ENCODE data around the gene AK5. TPM values are rescaled to one million over a fixed set of nuclear protein-coding genes. Genes with fewer than 3 reads are reported as not detected.

The AK5 gene
- total and polyA plus RNA-seq, 2 donors (not counting 1 experiment from before 2014, with no cell fraction given), result 0.18 TPM; not detected in 1

- Histone ChIP-seq H3K4me1 (ENCODE audit: control insufficient read depth in 2 of 2, insufficient read depth in 2 of 2, low read length in 2 of 2) (no peaks in the 10 kb centered on the region), H3K27ac (ENCODE audit: low read length in 2 of 2) (no peak overlapping the region), H3K9ac (ENCODE audit: low read length) (no peak overlapping the region), H3K79me2 (ENCODE audit: control insufficient read depth, insufficient read depth, low read length) (no peaks in the 10 kb centered on the region), H3K4me3 (ENCODE audit: control extremely low read depth in 1 of 5, extremely low read depth in 1 of 5, insufficient read depth in 1 of 5, low read depth in 2 of 5, low read length in 4 of 5) (no peak overlapping the region), H3K9me3 (ENCODE audit: control extremely low read depth in 1 of 3, control insufficient read depth in 2 of 3, insufficient read depth in 1 of 3, low read length in 2 of 3) (no peaks in the 10 kb centered on the region), H4K20me1 (ENCODE audit: control insufficient read depth, insufficient read depth, low read length, poor library complexity, severe bottlenecking) (no peaks in the 10 kb centered on the region), H3K4me2 (replicated peaks; ENCODE audit: low read depth, low read length, poor library complexity, severe bottlenecking) (no peak overlapping the region), H3K27me3 (replicated peaks in 1 of 4; ENCODE audit: control extremely low read depth in 1 of 4, control insufficient read depth in 3 of 4, insufficient read depth in 4 of 4, low read length in 3 of 4) (no peaks in the 10 kb centered on the region), H3K36me3 (replicated peaks in 1 of 2; ENCODE audit: control extremely low read depth in 1 of 2, control insufficient read depth in 1 of 2, extremely low read depth in 1 of 2, insufficient read depth in 2 of 2, low read length in 1 of 2) (peaks cover 9 to 54% of the 10 kb centered on the region in 2 experiments), H2AFZ (ENCODE audit: insufficient read depth, low read depth, low read length, poor library complexity, severe bottlenecking) (no peak overlapping the region)
- TF ChIP-seq EZH2 (IDR thresholded peaks at IDR 0.05; ENCODE audit: borderline replicate concordance, insufficient read depth, low read depth, low read length, poor library complexity, severe bottlenecking) (no peak), CTCF (IDR thresholded peaks at IDR 0.05) (no peak)
- H3K4me1 Mint-ChIP-seq, result peaks cover 9% of the 10 kb centered on the region
- H3K27ac Mint-ChIP-seq, result no peak overlapping the region
- no CpG with 5 or more reads among the region's 3 CpGs for WGBS (ENCODE audit: insufficient coverage)
- ATAC-seq (ENCODE audit: low read depth) (no peak), DNase-seq (no peak)
- ChIA-PET CTCF (interaction anchor here (0.6 kb wide), 1 partner anchor 11 kb away, joined by 3 read pairs; no protein-coding TSS in a partner anchor), POLR2A (no interaction called here)
- no peak overlapping the region for H3K4me3 Mint-ChIP-seq
- no peaks in the 10 kb centered on the region for H3K27me3 Mint-ChIP-seq
- no peaks in the 10 kb centered on the region for H3K9me3 Mint-ChIP-seq (ENCODE audit: insufficient read depth)
- intact Hi-C loops (cut with micrococcal nuclease), result no loop called here
Observed at GRCh38 chr1:77579547-77579946, 297.7 kb downstream of the AK5 start.

DNA sequence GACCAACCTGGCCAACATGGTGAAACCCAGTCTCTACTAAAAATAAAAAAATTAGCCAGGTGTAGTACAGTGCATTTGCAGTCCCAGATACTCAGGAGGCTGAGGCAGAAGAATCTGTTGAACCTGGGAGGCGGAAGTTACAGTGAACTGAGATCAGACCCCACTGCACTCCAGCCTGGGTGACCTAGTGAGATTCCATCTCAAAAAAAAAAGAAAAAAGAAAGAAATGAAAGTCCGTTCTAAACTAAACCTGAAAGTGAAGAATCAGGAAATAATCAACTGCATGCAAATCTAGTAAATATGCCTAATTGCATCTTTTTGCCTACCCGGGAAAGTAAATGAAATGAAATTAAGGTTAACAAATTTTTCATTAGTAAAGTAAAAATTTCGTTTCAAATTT is 301.1 kb downstream of the AK5 start:
- Histone ChIP-seq H3K4me1 (ENCODE audit: control insufficient read depth in 2 of 2, insufficient read depth in 2 of 2, low read length in 2 of 2) (no peaks in the 10 kb centered on the region), H3K27me3 (replicated peaks in 1 of 4; ENCODE audit: control extremely low read depth in 1 of 4, control insufficient read depth in 3 of 4, insufficient read depth in 4 of 4, low read length in 3 of 4) (no peaks in the 10 kb centered on the region), H3K4me3 (ENCODE audit: control extremely low read depth in 1 of 5, extremely low read depth in 1 of 5, insufficient read depth in 1 of 5, low read depth in 2 of 5, low read length in 4 of 5) (no peak overlapping the region), H4K20me1 (ENCODE audit: control insufficient read depth, insufficient read depth, low read length, poor library complexity, severe bottlenecking) (no peaks in the 10 kb centered on the region), H2AFZ (ENCODE audit: insufficient read depth, low read depth, low read length, poor library complexity, severe bottlenecking) (no peak overlapping the region), H3K4me2 (replicated peaks; ENCODE audit: low read depth, low read length, poor library complexity, severe bottlenecking) (no peak overlapping the region), H3K79me2 (ENCODE audit: control insufficient read depth, insufficient read depth, low read length) (no peaks in the 10 kb centered on the region), H3K9ac (ENCODE audit: low read length) (no peak overlapping the region), H3K36me3 (replicated peaks in 1 of 2; ENCODE audit: control extremely low read depth in 1 of 2, control insufficient read depth in 1 of 2, extremely low read depth in 1 of 2, insufficient read depth in 2 of 2, low read length in 1 of 2) (peaks cover 7 to 31% of the 10 kb centered on the region in 2 experiments), H3K27ac (ENCODE audit: low read length in 2 of 2) (no peak overlapping the region), H3K9me3 (ENCODE audit: control extremely low read depth in 1 of 3, control insufficient read depth in 2 of 3, insufficient read depth in 1 of 3, low read length in 2 of 3) (no peaks in the 10 kb centered on the region)
- WGBS (ENCODE audit: insufficient coverage), result no CpG with 5 or more reads among the region's 4 CpGs
- H3K27ac Mint-ChIP-seq, result no peak overlapping the region
- intact Hi-C loops (cut with micrococcal nuclease), result no loop called here
- TF ChIP-seq CTCF (IDR thresholded peaks at IDR 0.05), result no peak
- no peak for TF ChIP-seq EZH2 (IDR thresholded peaks at IDR 0.05; ENCODE audit: borderline replicate concordance, insufficient read depth, low read depth, low read length, poor library complexity, severe bottlenecking)
- DNase-seq (no peak), ATAC-seq (ENCODE audit: low read depth) (no peak)
- ChIA-PET POLR2A (no interaction called here), CTCF (no interaction called here)
- no peaks in the 10 kb centered on the region for H3K27me3 Mint-ChIP-seq
- H3K4me1 Mint-ChIP-seq, result peaks cover 9% of the 10 kb centered on the region
- H3K9me3 Mint-ChIP-seq (ENCODE audit: insufficient read depth), result no peaks in the 10 kb centered on the region
- no peak overlapping the region for H3K4me3 Mint-ChIP-seq

Data from B cell (primary cell).